ENCODE results near the gene EXOC6B. TPM values are rescaled to one million over a fixed set of nuclear protein-coding genes. Genes with fewer than 3 reads are reported as not detected.

Gene EXOC6B
- total RNA-seq, 4 donors from 2014 or later: 14.1 to 107 (median 38.5) TPM

- TF ChIP-seq POLR2A (IDR thresholded peaks at IDR 0.05) (no peak), CTCF (IDR thresholded peaks at IDR 0.05) (no peak)
- Histone ChIP-seq H3K4me1 (no peaks in the 10 kb centered on the region), H3K27me3 (no peaks in the 10 kb centered on the region), H3K27ac (no peak overlapping the region), H3K4me3 (no peak overlapping the region), H3K9me3 (no peaks in the 10 kb centered on the region), H3K36me3 (no peaks in the 10 kb centered on the region)
- no peak for DNase-seq
- intact Hi-C loops (cut with DNase I; ENCODE audit: low total_unique reads): no loop called here
These were observed 536.5 kb downstream of the EXOC6B start for GRCh38 chr2:72289283-72289682.

- TF ChIP-seq CTCF (IDR thresholded peaks at IDR 0.05): no peak
- no peak for TF ChIP-seq POLR2A (IDR thresholded peaks at IDR 0.05)
- Histone ChIP-seq H3K27me3 (no peaks in the 10 kb centered on the region), H3K36me3 (no peaks in the 10 kb centered on the region), H3K9me3 (no peaks in the 10 kb centered on the region), H3K27ac (no peak overlapping the region), H3K4me1 (peaks cover 0 to 3% of the 10 kb centered on the region in 2 donors), H3K4me3 (no peak overlapping the region)
- DNase-seq: no peak
- intact Hi-C loops (cut with DNase I; ENCODE audit: low total_unique reads): no loop called here
These were observed 547.8 kb downstream of the EXOC6B start for GRCh38 chr2:72278046-72278445.

GRCh38 chr2:72276876-72277275 lies 549.0 kb downstream of the EXOC6B start:
- no peak overlapping the region for H3K4me3 ChIP-seq
- no peak overlapping the region for H3K27ac ChIP-seq
- intact Hi-C loops (cut with DNase I; ENCODE audit: low total_unique reads): no loop called here
- H3K4me1 ChIP-seq: peaks cover 0 to 3% of the 10 kb centered on the region in 2 donors
- no peaks in the 10 kb centered on the region for H3K36me3 ChIP-seq
- TF ChIP-seq POLR2A (IDR thresholded peaks at IDR 0.05) (no peak), CTCF (IDR thresholded peaks at IDR 0.05) (no peak)
- no peaks in the 10 kb centered on the region for H3K9me3 ChIP-seq
- no peaks in the 10 kb centered on the region for H3K27me3 ChIP-seq
- DNase-seq: no peak

- Histone ChIP-seq H3K36me3 (no peaks in the 10 kb centered on the region), H3K27ac (no peak overlapping the region), H3K4me3 (no peak overlapping the region), H3K27me3 (no peaks in the 10 kb centered on the region), H3K9me3 (no peaks in the 10 kb centered on the region), H3K4me1 (peaks cover 0 to 3% of the 10 kb centered on the region in 2 donors)
- DNase-seq: no peak
- intact Hi-C loops (cut with DNase I; ENCODE audit: low total_unique reads): no loop called here
- no peak for TF ChIP-seq CTCF (IDR thresholded peaks at IDR 0.05)
- no peak for TF ChIP-seq POLR2A (IDR thresholded peaks at IDR 0.05)
These were observed 549.5 kb downstream of the EXOC6B start for GRCh38 chr2:72276356-72276755.

GRCh38 chr2:72275084-72275483 lies 550.7 kb downstream of the EXOC6B start:
- H3K27ac ChIP-seq: no peak overlapping the region
- intact Hi-C loops (cut with DNase I; ENCODE audit: low total_unique reads): no loop called here
- H3K4me3 ChIP-seq: no peak overlapping the region
- TF ChIP-seq CTCF (IDR thresholded peaks at IDR 0.05) (no peak), POLR2A (IDR thresholded peaks at IDR 0.05) (no peak)
- peaks cover 0 to 3% of the 10 kb centered on the region in 2 donors for H3K4me1 ChIP-seq
- no peaks in the 10 kb centered on the region for H3K27me3 ChIP-seq
- H3K9me3 ChIP-seq: no peaks in the 10 kb centered on the region
- H3K36me3 ChIP-seq: no peaks in the 10 kb centered on the region
- DNase-seq: no peak
